Glomerular visceral epithelial cell (primary cell): ENCODE measurements around the gene HGD.
"Not testable (repeated sequence)": the region's sequence is repeated elsewhere in the genome, so short reads cannot be mapped to it uniquely, and the experiment has no call there.

Experiments
- DNase-seq: peaks from one replicate; pipeline ENCODE4 v3.0.0-alpha.2; 2016; ENCODE audit errors: extremely low spot score

Gene HGD

DNA sequence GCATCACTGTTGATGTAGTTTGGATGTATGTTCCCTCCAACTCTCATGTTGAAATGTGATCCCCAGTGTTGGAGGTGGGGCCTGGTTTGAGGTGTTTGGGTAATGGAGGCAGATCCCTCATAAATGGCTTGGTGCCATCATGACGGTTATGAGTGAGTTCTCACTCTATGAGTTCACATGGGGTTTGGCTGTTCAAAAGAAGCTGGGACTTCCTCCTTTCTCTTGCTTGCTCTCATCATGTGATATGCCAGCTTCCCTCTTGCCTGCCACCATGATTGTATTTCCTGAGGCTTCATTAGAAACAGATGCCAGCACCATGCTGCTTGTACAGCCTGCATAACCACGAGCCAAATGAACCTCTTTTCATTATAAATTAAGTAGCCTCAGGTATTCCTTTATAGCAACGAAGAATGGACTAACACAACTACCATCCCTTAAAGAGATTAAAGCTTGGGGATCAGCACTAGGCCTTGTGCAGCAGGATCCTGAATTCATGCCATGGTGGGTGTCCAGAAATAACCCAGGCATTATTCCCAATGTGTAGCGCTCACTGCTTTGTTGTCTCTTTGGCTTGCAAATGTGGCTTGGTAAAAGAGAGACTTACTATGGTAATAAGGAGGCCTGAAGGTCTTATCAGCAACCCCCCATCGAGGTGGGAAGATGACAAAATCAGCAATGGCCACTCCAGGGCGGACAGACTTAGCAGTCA lies 44.0 kb downstream of the HGD start:
- no peak for DNase-seq

DNA sequence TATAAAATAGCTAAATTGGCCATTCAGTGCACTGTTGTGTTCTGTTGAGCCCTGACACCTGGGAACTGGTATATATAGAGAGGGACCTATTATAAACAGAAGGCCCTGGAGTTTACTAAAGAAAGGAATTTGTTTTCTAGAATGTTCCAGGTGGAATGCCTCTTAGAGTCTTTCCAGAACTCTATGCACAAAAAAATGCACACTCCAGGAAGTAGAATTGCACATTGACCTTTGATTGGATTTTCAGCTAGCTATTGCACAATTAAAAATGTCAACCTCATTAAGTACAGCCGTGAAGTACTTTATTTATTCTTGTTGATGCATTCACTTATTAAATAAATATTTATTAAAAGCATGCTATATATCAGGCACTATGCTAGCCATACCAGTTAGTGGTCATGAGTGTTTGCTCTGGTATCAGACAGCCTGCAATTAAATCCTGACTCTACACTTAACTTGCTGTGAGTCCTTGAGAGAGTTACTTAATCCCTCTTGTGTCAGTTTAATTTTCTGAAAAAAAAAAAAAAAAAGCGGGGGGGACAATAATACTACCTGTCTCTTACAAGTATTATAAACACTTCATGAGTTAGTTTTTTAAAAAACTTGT lies 45.1 kb downstream of the HGD start:
- no peak for DNase-seq

DNA sequence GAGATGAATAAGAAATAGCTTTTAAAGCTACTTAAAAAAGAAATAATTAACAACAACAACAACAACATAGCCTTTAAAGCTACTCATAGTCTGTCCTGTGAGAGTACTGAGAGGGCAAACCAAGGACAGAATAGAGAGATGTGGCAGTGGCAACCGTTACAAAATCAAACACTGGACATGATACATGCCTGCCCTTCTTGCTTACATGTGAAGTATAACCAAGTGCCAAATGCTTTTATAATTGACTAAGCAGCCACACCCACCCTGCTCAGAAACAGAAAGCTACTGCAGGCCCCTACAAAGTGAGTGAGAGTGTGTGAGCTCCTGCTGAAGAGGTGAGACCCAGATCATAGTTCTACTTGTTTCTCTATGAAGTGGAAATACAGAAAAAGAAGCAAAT lies 47.5 kb downstream of the HGD start:
- DNase-seq, result no peak

DNA sequence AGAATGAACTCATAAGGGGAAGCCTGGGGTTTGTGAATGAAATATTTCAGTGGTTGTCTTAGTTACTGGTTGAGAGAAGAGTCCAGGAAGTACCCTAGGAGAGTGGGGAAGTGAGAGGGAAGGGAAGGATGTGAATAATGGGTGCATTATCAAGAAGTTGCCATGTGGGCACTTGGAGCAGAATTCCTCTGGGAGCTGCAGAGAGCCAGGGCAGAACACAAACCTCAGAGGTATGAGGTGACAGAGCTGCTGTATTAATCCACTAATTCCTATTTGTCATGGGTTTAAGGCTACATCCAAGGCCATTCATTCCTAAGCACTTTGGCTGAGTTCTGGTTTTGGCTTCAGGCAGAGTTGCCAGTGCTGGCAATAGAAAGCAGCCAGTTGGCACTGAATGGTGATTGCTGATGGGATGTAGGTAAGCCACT lies 56.9 kb downstream of the HGD start:
- DNase-seq, result no peak

DNA sequence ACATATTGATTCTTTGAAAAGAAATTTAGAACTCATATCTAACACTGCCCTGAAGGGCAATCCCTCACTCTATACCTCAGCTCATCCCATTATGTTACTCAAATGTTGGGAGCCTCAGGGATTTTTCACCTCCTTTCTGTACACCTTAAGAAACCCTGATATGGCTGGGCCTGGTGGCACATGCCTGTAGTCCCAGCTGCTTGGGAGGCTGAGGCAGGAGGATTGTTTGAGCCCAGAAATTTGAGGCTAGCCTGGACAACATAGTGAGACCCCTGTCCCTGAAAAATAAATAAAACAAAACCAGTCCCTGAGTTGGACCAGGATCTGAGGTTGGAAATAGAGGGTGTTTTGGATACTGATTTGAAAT lies 58.3 kb downstream of the HGD start:
- DNase-seq, result no peak

DNA sequence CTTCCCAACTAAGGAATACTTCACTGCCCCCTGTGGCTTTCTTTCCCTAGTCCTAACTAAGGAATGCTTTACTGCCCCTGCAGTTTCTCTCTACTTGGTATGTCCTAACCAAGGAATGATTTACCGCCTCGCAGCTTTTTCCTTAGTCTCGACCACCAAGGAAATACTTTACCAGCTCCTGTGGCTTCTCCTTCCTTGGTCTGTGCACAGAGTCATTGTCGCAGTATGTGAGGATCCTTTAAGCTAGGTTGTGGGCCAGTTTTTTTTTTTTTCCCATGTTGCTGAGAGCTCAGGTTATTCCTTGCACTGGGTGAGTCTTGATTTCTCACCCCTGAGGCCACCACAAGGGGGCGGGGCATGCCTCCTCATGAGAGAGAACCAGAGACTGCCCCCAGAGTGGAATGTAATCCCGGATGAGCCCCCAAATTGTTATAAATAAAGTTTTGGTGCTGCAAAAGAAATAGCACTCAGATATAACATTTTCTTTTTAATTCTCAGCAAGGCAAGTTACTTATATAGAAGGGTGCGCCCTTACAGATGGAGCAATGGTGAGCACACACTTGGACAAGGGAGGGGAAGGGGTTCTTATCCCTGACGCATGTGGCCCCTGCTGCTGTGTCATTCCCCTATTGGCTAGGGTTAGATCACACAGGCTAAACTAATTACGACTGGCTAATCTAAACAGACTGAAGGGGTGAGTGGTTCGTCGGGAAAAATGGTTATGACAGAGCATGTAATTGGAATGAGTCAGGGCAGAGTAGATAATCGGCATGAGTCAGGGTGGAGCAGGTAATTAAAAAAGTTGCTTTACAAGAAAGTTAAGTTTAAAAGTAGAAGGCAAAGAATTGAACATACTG lies 58.9 kb downstream of the HGD start:
- peak; percentile 15 for DNase-seq

DNA sequence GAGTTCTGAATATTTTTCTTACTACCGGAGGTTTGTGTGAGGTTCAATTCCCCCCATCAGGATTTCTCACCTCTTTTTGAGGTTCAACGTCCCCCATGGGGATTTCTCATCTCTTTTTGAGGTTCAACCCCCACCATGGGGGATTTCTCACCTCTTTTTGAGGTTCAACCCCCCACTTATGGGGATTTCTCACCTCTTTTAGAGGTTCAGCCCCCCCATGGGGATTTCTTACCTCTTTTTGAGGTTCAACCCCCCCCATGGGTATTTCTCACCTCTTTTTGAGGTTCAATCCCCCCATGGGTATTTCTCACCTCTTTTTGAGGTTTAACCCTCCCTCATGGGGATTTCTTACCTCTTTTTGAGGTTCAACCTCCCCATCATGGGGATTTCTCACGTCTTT lies 59.6 kb downstream of the HGD start:
- DNase-seq, result no peak

DNA sequence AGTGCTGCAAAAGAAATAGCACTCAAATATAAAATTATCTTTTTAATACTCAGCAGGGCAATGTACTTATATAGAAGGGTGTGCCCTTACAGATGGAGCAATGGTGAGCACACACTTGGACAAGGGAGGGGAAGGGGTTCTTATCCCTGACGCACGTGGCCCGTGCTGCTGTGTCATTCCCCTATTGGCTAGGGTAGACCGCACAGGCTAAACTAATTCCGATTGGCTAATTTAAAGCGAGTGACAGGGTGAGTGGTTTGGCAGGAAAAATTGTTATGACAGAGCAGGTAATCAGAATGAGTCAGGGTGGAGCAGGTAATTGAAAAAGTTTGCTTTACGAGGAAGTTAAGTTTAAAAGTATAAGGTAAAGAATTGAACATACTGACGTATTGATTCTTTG lies 65.3 kb downstream of the HGD start:
- not testable (repeated sequence) for DNase-seq

DNA sequence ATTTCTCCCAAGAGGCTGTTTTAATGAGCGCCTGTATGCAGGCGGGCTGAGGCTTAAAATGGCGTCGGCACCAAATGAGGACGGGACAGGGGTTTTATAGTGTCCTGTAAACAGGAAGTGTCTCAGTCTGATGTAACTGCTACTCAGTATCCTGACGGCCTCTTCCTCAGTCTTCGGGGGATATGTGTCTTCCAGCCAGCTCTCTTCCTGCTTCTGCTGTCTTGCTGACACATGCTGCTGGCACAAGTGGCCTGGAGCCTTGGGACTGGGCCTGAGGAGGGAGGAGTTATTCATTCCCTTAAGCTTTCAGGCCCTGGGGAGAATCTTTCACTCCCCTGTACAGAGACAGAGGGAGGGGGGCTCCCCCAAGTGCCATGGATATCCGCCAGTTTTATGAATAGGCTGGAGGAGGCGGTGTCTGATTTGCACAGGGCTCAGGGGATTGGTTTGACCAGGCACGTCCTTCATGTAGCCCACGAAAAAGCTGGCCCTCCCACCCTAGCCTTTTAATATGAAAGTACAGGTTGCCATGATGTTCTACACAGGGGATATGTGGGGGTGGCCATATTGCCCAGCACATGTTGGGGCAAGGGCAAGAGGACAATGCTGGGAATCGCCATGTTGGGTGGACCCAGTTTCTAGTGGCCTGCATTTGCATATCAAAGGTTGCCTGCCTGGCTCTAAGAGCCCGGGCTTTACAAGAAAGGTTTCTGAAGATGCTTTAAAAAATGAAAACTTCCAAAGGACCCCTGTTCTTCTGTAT lies 66.0 kb downstream of the HGD start:
- DNase-seq, result no peak

DNA sequence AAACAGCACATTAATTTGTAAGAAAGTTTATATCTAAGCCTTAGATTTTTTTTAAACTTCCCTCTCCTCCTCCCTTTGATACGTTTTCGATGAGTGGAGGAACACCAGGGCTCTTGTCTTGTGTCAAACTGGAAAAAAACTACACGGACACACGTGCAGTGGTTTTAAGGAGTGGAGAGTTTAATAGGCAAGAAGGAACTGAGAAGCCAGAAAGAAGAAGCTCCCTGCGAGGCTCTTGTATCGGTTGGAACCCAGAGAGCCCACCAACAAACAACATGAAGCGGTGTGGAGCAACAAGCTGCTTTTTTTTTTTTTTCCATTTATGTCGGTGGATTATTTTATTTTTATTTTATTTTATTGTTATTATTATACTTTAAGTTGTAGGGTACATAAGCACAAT lies 67.3 kb downstream of the HGD start:
- DNase-seq, result no peak

DNA sequence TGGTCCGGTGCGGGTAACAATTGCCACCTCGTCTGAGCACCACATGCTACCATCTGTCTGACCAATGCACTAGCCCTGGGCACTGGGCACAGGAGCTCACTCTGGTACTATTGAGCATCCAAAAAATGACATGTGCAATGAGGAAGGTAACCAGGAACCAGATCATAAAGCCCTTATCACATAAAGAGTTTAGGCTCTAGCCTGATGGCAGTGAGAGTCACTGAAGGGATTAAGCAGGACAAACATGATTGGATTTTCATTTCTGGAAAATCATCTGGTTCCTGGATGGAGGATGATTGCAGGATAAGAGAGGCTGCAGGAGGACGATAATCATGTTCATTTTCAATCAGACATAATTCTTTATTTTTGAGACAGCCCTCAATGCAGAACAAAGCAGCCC lies 73.5 kb downstream of the HGD start:
- DNase-seq, result no peak

DNA sequence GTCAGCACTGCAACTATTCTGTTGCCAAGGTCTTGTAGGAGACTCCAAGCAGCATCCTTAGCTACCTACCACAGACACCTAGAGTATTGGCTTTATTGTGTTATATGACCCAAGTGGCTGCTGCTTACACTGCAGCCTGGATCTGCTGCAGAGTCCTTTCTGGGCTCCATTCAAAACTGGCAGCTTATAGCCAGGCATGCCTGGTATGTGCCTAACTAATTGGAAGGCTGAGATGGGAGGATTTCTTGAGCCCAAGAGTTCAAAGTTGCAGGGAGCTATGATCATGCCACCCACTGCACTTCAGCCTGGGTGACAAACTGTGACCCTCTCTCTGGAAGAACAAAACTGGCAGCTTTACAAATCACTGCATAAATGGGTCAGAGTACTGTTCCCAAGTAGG lies 77.3 kb downstream of the HGD start:
- DNase-seq, result no peak

DNA sequence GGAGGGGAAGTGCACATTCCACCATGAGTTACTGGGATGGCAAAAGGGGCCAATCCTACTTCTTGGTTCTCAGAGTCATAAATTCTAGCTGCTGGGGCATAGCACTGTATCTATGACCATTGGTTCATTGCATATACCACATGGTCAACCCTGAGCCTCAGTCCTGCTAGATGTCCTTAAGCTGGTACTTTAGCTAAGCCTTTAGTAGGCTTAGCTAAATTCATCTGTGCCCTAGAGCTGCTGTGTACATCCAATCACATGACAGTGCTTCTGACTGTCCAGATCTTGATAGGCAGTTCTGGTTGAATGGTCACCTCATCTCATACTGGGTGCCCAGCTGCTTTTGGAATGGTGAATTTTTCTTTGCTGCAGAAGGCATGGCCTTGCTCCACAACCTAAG lies 77.7 kb downstream of the HGD start:
- DNase-seq, result no peak

DNA sequence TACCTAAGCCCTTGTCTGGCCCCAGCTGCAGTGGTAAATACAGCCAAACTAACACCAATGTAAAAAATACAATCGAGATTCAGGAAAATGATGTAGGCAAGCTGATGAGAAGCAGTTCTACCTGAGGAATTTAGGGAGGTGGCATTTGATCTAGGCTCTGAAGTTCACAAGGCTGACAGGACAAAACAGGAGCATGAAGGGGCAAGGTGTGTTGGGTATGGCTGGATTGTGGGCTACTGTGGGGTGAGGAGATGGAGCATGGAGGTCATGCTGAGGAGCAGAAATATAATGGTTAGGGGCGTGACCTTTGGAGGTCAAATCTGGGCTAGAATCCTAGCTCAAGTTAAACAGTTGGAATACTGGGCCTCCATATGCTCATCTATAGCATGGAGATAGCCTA lies 79.4 kb downstream of the HGD start:
- no peak for DNase-seq

DNA sequence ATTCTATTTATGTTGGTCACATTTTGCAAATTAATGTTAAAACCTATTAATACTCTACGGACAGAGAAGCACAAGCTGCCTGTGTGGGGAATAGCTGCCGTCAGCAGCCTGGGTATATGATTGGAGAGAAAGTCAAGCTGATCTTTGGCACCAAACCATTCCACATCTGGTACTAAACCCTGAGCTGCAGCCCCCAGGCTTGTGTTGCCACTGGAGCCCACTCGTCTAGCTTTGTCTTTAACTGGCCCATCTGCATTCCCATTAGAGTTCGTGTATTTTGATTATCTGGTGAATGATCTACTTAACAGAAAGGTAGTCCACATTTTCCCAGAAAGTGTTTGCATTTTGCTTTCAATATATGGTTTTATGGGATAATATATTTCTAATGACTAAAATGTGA lies 80.5 kb downstream of the HGD start:
- DNase-seq, result no peak

DNA sequence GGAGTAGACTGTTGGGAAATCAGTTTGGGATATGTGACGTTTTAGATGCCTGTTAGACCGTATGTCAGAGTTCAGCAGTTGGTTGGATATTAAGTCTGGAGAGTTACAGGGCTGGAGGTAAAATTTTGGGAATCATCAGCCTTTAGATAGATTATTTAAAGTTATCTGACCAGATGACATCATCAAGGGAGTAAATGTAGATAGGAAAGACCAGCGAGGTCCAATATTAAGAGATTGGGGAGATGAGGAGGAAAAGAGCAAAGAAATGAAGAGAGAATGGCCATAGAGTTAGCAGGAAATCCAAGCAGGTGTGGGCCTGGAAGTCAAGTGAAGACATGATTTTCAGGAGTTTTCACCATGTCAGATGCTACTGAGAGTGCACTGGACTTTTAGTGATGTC lies 82.8 kb downstream of the HGD start:
- DNase-seq, result no peak

DNA sequence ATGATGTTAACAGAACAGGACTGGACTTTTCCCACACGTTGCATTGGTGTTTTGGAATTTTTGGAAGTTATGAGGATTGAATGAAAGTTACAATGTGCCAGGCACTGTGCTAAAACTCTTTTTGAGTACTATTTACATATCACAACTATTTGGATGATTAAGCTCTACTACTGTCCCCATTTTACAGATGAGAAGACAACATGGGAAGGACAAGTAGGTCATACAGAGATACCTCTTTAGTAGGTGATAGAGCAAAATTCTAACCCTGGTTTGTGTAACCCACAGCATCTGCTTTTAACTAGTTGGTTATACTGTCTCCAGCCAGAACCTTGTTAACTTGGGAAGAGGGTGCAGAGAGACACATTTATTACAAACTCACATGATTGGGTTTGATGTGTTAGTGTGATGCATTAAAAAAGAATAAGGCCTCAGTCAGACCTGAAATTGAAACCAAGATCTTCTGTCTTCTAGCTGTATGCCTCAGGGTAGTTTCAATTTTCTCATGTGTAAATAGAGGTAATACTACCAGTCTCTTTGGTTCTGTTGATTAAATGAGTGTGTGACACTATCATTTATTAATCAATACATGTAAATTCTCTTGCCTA lies 84.5 kb downstream of the HGD start:
- DNase-seq, result no peak

DNA sequence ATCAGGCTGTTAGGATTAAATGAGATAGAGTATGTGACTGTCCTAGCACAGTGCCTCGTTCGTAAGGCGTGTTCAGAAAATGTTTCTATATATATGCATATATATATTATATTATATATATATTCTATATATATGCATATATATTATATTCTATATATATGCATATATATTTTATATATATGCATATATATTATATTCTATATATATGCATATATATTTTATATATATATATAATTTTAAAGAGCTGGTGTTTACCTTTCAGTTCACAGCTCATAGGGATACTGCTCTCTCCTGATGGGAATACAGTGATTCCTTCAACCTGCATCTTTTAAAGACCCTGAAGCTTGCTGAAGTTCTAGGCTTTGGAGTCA lies 85.2 kb downstream of the HGD start:
- DNase-seq, result no peak

DNA sequence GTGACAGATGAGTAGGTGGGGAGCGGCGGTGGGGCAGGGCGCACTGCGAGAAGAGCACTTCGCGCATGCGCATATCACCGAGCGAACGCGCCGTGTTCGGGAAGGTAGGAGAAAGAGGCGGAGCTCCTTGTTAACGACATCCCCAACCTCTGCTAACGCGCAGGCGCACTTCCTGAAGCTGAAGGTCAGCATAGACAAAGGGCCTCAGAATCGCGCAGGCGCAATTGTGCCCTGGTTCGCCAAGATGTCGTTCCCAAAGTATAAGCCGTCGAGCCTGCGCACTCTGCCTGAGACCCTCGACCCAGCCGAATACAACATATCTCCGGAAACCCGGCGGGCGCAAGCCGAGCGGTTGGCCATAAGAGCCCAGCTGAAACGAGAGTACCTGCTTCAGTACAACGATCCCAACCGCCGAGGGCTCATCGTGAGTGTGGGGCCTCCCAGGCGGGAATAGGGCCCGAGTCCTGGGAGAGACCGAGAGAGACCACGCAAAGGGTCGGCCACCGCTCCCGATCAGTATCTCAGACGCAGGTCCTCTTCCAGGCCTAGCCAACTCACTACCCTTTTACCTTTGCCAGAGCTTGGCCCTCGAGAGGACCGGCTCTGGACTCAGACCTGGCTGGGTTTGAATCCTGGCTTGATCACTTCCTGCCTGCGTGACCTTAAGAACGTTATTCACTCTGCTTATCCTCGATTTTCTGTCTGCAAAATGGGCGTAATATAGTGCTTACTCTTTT lies 85.8 kb downstream of the HGD start, which contains the start of gene NDUFB4:
Gene NDUFB4 (plus strand): TSS at position 221 of the 737 bp plus-strand sequence. CDS start 24 bp downstream, at position 245.
- peak; percentile 99 for DNase-seq

DNA sequence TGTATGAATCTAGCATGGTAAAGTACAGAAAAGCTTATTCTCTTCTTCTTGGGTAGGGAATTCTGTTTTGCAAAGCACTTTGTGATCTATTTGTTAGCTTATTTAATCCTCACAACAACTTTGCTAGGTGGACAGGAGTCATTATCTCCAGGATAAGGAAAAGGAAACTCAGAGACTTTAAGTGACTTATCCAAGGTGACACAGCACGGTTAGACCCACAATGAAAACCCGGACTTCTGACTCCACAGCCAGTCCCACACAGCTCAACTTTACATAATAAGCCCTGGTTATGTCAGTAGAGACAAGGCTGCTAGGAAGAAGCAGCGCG lies 86.3 kb downstream of the HGD start:
- no peak for DNase-seq

DNA sequence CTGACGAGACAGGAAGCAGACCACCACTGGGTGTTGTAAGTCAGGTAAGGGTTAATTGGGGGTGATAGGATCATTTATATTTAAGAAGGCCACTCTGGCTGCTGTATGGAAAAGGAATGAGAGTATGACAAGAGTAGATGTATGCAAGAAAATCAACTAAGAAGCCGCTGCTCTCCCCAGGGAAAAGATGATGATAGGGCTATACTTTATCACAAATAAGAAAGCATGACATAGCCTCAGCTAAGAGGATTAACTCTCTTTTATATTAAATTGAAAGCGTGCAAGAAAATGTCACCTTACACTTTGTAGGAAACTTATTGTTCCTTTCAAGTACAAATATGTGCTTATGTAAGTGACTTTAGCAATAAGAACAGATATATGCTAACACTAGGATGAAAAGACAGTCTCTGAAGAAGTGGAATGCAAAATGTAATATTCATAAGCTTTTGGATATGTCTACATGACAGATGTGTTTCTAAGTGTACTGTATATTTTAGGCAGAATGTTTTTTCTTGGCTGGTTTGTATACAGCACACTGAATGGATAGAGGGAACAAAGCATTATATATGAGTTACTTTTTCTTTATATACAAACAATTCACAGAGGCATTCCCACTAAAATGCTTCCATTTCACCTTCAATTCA lies 94.6 kb downstream of the HGD start:
- DNase-seq, result no peak
